ENCODE data around the gene MROH7. TPM values are rescaled to one million over a fixed set of nuclear protein-coding genes. Genes with fewer than 3 reads are reported as not detected.
A peak's percentile ranks its signal among the peaks of the same experiment; 100 is the strongest.

The MROH7 gene
- total and polyA plus RNA-seq, 9 of the 15 experiments (the other 6 are each of a cell fraction or from before 2014, with no cell fraction given): not detected

DNA sequence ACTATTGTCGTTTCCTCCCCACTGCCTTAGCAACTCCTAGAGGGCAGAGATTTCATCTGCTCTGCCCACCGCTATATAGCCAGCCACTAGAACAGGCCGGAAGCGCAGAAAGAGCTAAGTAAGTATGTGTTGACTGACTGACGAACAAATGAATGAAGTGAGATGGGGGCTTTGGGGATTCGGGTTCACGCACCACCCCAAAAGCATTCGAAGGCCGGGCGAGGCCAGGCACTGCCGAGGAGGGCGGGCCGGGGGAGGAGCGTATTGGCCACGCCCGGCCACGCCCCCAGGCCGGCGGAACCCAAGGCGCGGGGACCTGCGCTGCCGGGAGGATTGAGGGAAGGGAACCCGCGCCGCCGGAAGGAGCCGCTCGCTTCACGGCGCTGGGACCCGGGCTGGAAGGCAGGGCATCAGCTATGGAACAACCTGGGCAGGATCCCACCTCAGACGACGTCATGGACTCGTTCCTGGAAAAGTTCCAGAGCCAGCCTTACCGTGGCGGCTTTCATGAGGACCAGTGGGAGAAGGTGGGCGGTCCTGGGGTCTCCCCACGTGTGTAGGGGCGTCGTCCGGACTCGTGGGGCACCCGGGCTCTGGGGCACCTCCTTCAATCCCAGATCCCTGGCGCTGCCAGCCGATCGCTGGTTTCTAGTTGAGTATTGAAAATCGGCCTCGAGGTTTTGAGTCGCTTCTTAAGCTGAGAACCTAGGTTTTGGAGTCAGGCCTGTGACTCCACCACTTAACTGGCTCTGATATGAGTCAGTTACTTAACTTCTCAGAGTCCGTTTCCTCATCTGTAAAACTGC, 74.1 kb downstream of the MROH7 start, which contains the start of gene TTC4 (continued):
- TF ChIP-seq, protein P1, sequence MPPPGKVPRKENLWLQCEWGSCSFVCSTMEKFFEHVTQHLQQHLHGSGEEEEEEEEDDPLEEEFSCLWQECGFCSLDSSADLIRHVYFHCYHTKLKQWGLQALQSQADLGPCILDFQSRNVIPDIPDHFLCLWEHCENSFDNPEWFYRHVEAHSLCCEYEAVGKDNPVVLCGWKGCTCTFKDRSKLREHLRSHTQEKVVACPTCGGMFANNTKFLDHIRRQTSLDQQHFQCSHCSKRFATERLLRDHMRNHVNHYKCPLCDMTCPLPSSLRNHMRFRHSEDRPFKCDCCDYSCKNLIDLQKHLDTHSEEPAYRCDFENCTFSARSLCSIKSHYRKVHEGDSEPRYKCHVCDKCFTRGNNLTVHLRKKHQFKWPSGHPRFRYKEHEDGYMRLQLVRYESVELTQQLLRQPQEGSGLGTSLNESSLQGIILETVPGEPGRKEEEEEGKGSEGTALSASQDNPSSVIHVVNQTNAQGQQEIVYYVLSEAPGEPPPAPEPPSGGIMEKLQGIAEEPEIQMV (tag; conservative IDR thresholded peaks at IDR 0.05; ENCODE audit: low read depth): no peak
- TF ChIP-seq ZNF282 (CRISPR knock-in tag; IDR thresholded peaks at IDR 0.05) (no peak), GABPA (tag; conservative IDR thresholded peaks at IDR 0.05; ENCODE audit: low read depth) (peak; percentile 100), NFE2 (IDR thresholded peaks at IDR 0.05; ENCODE audit: low read depth) (peak; percentile 19; the same call in 1 of the 2 replicates), SRSF9 (IDR thresholded peaks at IDR 0.05; ENCODE audit: borderline replicate concordance, low read depth, low read length) (no peak), KHSRP (IDR thresholded peaks at IDR 0.05) (no peak), RBM25 (IDR thresholded peaks at IDR 0.05; ENCODE audit: low read depth, low read length, severe bottlenecking) (peak; percentile 53), KLF10 (CRISPR knock-in tag; IDR thresholded peaks at IDR 0.05) (no peak), DNMT1 (IDR thresholded peaks at IDR 0.05) (no peak), CEBPB (tag; IDR thresholded peaks at IDR 0.05) (no peak)
- TF ChIP-seq, protein P2, sequence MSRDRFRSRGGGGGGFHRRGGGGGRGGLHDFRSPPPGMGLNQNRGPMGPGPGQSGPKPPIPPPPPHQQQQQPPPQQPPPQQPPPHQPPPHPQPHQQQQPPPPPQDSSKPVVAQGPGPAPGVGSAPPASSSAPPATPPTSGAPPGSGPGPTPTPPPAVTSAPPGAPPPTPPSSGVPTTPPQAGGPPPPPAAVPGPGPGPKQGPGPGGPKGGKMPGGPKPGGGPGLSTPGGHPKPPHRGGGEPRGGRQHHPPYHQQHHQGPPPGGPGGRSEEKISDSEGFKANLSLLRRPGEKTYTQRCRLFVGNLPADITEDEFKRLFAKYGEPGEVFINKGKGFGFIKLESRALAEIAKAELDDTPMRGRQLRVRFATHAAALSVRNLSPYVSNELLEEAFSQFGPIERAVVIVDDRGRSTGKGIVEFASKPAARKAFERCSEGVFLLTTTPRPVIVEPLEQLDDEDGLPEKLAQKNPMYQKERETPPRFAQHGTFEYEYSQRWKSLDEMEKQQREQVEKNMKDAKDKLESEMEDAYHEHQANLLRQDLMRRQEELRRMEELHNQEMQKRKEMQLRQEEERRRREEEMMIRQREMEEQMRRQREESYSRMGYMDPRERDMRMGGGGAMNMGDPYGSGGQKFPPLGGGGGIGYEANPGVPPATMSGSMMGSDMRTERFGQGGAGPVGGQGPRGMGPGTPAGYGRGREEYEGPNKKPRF (IDR thresholded peaks at IDR 0.05; ENCODE audit: low read depth, low read length): no peak
- TF ChIP-seq, protein P3, sequence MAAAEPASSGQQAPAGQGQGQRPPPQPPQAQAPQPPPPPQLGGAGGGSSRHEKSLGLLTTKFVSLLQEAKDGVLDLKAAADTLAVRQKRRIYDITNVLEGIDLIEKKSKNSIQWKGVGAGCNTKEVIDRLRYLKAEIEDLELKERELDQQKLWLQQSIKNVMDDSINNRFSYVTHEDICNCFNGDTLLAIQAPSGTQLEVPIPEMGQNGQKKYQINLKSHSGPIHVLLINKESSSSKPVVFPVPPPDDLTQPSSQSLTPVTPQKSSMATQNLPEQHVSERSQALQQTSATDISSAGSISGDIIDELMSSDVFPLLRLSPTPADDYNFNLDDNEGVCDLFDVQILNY (CRISPR knock-in tag; IDR thresholded peaks at IDR 0.05): peak; percentile 65
- TF ChIP-seq, protein P4, sequence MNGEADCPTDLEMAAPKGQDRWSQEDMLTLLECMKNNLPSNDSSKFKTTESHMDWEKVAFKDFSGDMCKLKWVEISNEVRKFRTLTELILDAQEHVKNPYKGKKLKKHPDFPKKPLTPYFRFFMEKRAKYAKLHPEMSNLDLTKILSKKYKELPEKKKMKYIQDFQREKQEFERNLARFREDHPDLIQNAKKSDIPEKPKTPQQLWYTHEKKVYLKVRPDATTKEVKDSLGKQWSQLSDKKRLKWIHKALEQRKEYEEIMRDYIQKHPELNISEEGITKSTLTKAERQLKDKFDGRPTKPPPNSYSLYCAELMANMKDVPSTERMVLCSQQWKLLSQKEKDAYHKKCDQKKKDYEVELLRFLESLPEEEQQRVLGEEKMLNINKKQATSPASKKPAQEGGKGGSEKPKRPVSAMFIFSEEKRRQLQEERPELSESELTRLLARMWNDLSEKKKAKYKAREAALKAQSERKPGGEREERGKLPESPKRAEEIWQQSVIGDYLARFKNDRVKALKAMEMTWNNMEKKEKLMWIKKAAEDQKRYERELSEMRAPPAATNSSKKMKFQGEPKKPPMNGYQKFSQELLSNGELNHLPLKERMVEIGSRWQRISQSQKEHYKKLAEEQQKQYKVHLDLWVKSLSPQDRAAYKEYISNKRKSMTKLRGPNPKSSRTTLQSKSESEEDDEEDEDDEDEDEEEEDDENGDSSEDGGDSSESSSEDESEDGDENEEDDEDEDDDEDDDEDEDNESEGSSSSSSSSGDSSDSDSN (IDR thresholded peaks at IDR 0.05; ENCODE audit: borderline replicate concordance in 1 of 2, low read depth in 2 of 2, low read length in 2 of 2): peak in 1 of 2 experiments; percentile 46; a peak in 1 of 4 replicates
- TF ChIP-seq, protein P5, sequence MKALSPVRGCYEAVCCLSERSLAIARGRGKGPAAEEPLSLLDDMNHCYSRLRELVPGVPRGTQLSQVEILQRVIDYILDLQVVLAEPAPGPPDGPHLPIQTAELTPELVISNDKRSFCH (CRISPR knock-in tag; IDR thresholded peaks at IDR 0.05): no peak
- TF ChIP-seq, protein P5 (tag; IDR thresholded peaks at IDR 0.05): peak; percentile 93
- TF ChIP-seq, protein P6, sequence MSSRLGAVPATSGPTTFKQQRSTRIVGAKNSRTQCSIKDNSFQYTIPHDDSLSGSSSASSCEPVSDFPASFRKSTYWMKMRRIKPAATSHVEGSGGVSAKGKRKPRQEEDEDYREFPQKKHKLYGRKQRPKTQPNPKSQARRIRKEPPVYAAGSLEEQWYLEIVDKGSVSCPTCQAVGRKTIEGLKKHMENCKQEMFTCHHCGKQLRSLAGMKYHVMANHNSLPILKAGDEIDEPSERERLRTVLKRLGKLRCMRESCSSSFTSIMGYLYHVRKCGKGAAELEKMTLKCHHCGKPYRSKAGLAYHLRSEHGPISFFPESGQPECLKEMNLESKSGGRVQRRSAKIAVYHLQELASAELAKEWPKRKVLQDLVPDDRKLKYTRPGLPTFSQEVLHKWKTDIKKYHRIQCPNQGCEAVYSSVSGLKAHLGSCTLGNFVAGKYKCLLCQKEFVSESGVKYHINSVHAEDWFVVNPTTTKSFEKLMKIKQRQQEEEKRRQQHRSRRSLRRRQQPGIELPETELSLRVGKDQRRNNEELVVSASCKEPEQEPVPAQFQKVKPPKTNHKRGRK (tag; IDR thresholded peaks at IDR 0.05): no peak
